Neural cell (in vitro differentiated cells): ENCODE data around the gene ATP1A4. TPM values are rescaled to one million over a fixed set of nuclear protein-coding genes. Genes with fewer than 3 reads are reported as not detected.

Experiments
- H2AFZ ChIP-seq: fragments of 200-600, 300-800 bp; sonication (generic), shearing (Covaris generic); 2 replicates; pipeline ENCODE4 v1.6.0; 2014; ENCODE audit warnings: low read depth, mild to moderate bottlenecking, antibody characterized with exemption, low read length, moderate library complexity
- H3F3A ChIP-seq: fragments of 200-600 bp; shearing (Covaris generic); 2 replicates; pipeline ENCODE4 v1.6.1; 2016; ENCODE audit warnings: mild to moderate bottlenecking, moderate library complexity, mixed read lengths, antibody characterized with exemption, low read length; ENCODE audit not compliant: insufficient read depth, poor library complexity, severe bottlenecking
- H3K27ac ChIP-seq: fragments of 200-600, 300-800 bp; sonication (generic), shearing (Covaris generic); 2 replicates; pipeline ENCODE4 v1.5.1; 2014; ENCODE audit warnings: mild to moderate bottlenecking, low read length, moderate library complexity
- H3K27me3 ChIP-seq: fragments of 300-800, 200-600 bp; sonication (generic), shearing (Covaris generic); 2 replicates; pipeline ENCODE4 v1.6.0; 2014; ENCODE audit warnings: mild to moderate bottlenecking, low read depth, low read length, moderate library complexity; ENCODE audit not compliant: insufficient read depth
- H3K36me3 ChIP-seq: fragments of 300-800, 200-600 bp; sonication (generic), shearing (Covaris generic); 2 replicates; pipeline ENCODE4 v1.5.1; 2014; ENCODE audit warnings: mild to moderate bottlenecking, antibody characterized with exemption, low read length, moderate library complexity; ENCODE audit not compliant: insufficient read depth
- H3K4me2 ChIP-seq: fragments of 300-800, 200-600 bp; sonication (generic), shearing (Covaris generic); 2 replicates; pipeline ENCODE4 v1.6.0; 2014; ENCODE audit warnings: mild to moderate bottlenecking, low read length
- H3K4me3 ChIP-seq: fragments of 300-800, 200-600 bp; sonication (generic), shearing (Covaris generic); 2 replicates; pipeline ENCODE4 v1.5.1; 2014; ENCODE audit warnings: mild to moderate bottlenecking, low read length, moderate library complexity
- H3K79me2 ChIP-seq: fragments of 200-600 bp; shearing (Covaris generic); replicated peaks from 2 replicates; pipeline ENCODE4 v1.6.0; 2014; ENCODE audit warnings: mild to moderate bottlenecking, low read length, moderate library complexity; ENCODE audit not compliant: insufficient read depth
- H3K9ac ChIP-seq: fragments of 300-800, 200-600 bp; sonication (generic), shearing (Covaris generic); 2 replicates; pipeline ENCODE4 v1.6.1; 2016; ENCODE audit warnings: mild to moderate bottlenecking, low read length, mixed read lengths
- H3K9me2 ChIP-seq: fragments of 200-600 bp; shearing (Covaris generic); 2 replicates; pipeline ENCODE4 v1.6.1; 2016; ENCODE audit warnings: mild to moderate bottlenecking, low read length, mixed read lengths; ENCODE audit not compliant: insufficient read depth
- H3K9me3 ChIP-seq: fragments of 200-600, 300-800 bp; sonication (generic), shearing (Covaris generic); 2 replicates; pipeline ENCODE4 v1.6.1; 2016; ENCODE audit warnings: mild to moderate bottlenecking, mixed run types, low read length, moderate library complexity, mixed read lengths
- H4K20me1 ChIP-seq: fragments of 200-600 bp; shearing (Covaris generic); 2 replicates; pipeline ENCODE4 v1.6.1; 2016; ENCODE audit warnings: mild to moderate bottlenecking, mixed run types; ENCODE audit not compliant: insufficient read depth
- CTCF ChIP-seq: fragments of 450-650 bp; IDR thresholded peaks from 2 replicates; pipeline ENCODE4 v1.5.1; 2014; ENCODE audit warnings: antibody characterized with exemption, mild to moderate bottlenecking, moderate library complexity; ENCODE audit not compliant: poor library complexity, severe bottlenecking
- EP300 ChIP-seq: fragments of 450-650 bp; conservative IDR thresholded peaks from 2 replicates; pipeline ENCODE4 v1.6.1; 2014; ENCODE audit warnings: antibody characterized with exemption, mild to moderate bottlenecking, moderate library complexity; ENCODE audit not compliant: poor library complexity, severe bottlenecking
- EZH2 ChIP-seq: fragments of 200-600, 300-800 bp; shearing (Covaris generic), sonication (generic); IDR thresholded peaks from 2 replicates; pipeline ENCODE4 v1.6.1; 2014; ENCODE audit warnings: antibody characterized with exemption, low read length, borderline replicate concordance, mild to moderate bottlenecking; ENCODE audit not compliant: insufficient read depth, poor library complexity, severe bottlenecking
- MXI1 ChIP-seq: fragments of 450-650 bp; conservative IDR thresholded peaks from 2 replicates; pipeline ENCODE4 v1.6.1; 2014; ENCODE audit warnings: antibody characterized with exemption, mild to moderate bottlenecking; ENCODE audit not compliant: poor library complexity, severe bottlenecking
- POLR2AphosphoS5 ChIP-seq: IDR thresholded peaks from 2 replicates; pipeline ENCODE4 v1.6.1; 2012
- RAD21 ChIP-seq: fragments of 450-650 bp; conservative IDR thresholded peaks from 2 replicates; pipeline ENCODE4 v1.6.1; 2014; ENCODE audit warnings: antibody characterized with exemption, mild to moderate bottlenecking, moderate library complexity
- SMC3 ChIP-seq: fragments of 450-650 bp; conservative IDR thresholded peaks from 2 replicates; pipeline ENCODE4 v1.6.1; 2014; ENCODE audit warnings: antibody characterized with exemption, mild to moderate bottlenecking, moderate library complexity; ENCODE audit not compliant: poor library complexity
- TAF1 ChIP-seq: IDR thresholded peaks from 2 replicates; pipeline ENCODE4 v1.6.1; 2012; ENCODE audit warnings: low read depth
- polyA plus RNA-seq: library from polyadenylated mRNA; depleted of rRNA; stranded (reverse); fragments of >200 nt; gene quantifications from 2 replicates; pipeline ENCODE4 v1.2.3, GENCODE V29; 2014
- TF ChIP-seq, protein P1 (sequence below): IDR thresholded peaks from 2 replicates; pipeline ENCODE4 v1.6.1; 2012; ENCODE audit warnings: borderline replicate concordance

The ATP1A4 gene
- polyA plus RNA-seq, 1 donor from 2014 or later = not detected

DNA sequence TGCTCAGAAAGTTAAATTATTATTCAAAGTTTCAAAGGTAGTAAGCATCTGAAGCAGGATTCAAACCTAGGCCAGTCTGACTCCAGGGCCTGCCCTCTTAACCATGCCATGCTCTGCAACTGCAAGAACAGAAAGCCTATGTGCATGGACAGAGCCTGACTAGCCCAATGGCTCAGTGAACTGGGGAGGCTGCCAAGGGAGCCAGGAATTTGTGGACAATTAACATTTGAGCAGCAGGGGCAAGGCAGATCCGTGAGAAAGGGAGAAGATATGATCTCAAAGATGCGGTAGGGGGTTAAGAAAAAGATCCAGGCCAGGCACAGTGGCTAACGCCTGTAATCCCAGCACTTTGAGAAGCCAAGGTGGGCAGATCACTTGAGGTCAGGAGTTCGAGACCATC lies 6.5 kb upstream of the ATP1A4 start:
- no peak for TF ChIP-seq CTCF
- no peak for TF ChIP-seq POLR2AphosphoS5
- no peaks in the 10 kb centered on the region for H3K79me2 ChIP-seq
- no peaks in the 10 kb centered on the region for H3K27me3 ChIP-seq
- H3K9me2 ChIP-seq = no peaks in the 10 kb centered on the region
- H3K36me3 ChIP-seq = no peaks in the 10 kb centered on the region
- H4K20me1 ChIP-seq = no peaks in the 10 kb centered on the region
- no peak overlapping the region for H2AFZ ChIP-seq
- no peaks in the 10 kb centered on the region for H3F3A ChIP-seq
- no peak overlapping the region for H3K4me3 ChIP-seq
- no peak overlapping the region for H3K9ac ChIP-seq
- no peak overlapping the region for H3K4me2 ChIP-seq
- H3K9me3 ChIP-seq = no peaks in the 10 kb centered on the region
- H3K27ac ChIP-seq = no peak overlapping the region

GRCh38 chr1:160146107-160146506 lies 5.3 kb upstream of the ATP1A4 start:
- Histone ChIP-seq H3F3A (no peaks in the 10 kb centered on the region), H3K9ac (no peak overlapping the region), H2AFZ (no peak overlapping the region), H3K9me2 (no peaks in the 10 kb centered on the region), H3K27me3 (no peaks in the 10 kb centered on the region), H3K9me3 (no peaks in the 10 kb centered on the region), H3K36me3 (no peaks in the 10 kb centered on the region), H3K4me3 (no peak overlapping the region), H4K20me1 (no peaks in the 10 kb centered on the region), H3K4me2 (no peak overlapping the region), H3K79me2 (no peaks in the 10 kb centered on the region), H3K27ac (no peak overlapping the region)
- TF ChIP-seq EZH2 = no peak
- no peak for TF ChIP-seq MXI1
- TF ChIP-seq SMC3 = no peak
- no peak for TF ChIP-seq RAD21
- TF ChIP-seq TAF1 = no peak
- TF ChIP-seq, protein P1, sequence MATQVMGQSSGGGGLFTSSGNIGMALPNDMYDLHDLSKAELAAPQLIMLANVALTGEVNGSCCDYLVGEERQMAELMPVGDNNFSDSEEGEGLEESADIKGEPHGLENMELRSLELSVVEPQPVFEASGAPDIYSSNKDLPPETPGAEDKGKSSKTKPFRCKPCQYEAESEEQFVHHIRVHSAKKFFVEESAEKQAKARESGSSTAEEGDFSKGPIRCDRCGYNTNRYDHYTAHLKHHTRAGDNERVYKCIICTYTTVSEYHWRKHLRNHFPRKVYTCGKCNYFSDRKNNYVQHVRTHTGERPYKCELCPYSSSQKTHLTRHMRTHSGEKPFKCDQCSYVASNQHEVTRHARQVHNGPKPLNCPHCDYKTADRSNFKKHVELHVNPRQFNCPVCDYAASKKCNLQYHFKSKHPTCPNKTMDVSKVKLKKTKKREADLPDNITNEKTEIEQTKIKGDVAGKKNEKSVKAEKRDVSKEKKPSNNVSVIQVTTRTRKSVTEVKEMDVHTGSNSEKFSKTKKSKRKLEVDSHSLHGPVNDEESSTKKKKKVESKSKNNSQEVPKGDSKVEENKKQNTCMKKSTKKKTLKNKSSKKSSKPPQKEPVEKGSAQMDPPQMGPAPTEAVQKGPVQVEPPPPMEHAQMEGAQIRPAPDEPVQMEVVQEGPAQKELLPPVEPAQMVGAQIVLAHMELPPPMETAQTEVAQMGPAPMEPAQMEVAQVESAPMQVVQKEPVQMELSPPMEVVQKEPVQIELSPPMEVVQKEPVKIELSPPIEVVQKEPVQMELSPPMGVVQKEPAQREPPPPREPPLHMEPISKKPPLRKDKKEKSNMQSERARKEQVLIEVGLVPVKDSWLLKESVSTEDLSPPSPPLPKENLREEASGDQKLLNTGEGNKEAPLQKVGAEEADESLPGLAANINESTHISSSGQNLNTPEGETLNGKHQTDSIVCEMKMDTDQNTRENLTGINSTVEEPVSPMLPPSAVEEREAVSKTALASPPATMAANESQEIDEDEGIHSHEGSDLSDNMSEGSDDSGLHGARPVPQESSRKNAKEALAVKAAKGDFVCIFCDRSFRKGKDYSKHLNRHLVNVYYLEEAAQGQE = no peak
- no peak for TF ChIP-seq EP300
- no peak for TF ChIP-seq POLR2AphosphoS5
- TF ChIP-seq CTCF = no peak
